Spleen (tissue), 11 donors: ENCODE data around the gene TCOF1. TPM values are rescaled to one million over a fixed set of nuclear protein-coding genes. Genes with fewer than 3 reads are reported as not detected.

ENCODE experiments used
- DNase-seq: peaks from one replicate; pipeline ENCODE4 v3.0.0-alpha.2; 2020
- H3K27ac ChIP-seq, 8 donors: fragments of 200-600 bp; sonication (generic) in 7 of 8; 1 replicate in 4 of 8; 2 replicates in 4 of 8; pipeline versions ENCODE4 v1.5.0 to v1.8.0; 2016 to 2021; ENCODE audit warnings: inconsistent platforms in 4 of 8, mild to moderate bottlenecking in 4 of 8, moderate library complexity in 1 of 8
- H3K27me3 ChIP-seq, 7 donors: fragments of 200-600 bp; sonication (generic) in 6 of 7; replicated peaks in 1 of 7; 1 replicate in 4 of 7; 2 replicates in 3 of 7; pipeline versions ENCODE4 v1.5.0 to v1.8.0; 2016 to 2021; ENCODE audit warnings: inconsistent platforms in 3 of 7, mild to moderate bottlenecking in 1 of 7
- H3K36me3 ChIP-seq, 6 donors: fragments of 200-600 bp; sonication (generic) in 5 of 6; 1 replicate in 4 of 6; 2 replicates in 2 of 6; pipeline versions ENCODE4 v1.5.0 to v1.8.0; 2016 to 2021; ENCODE audit warnings: inconsistent platforms in 2 of 6
- H3K4me1 ChIP-seq, 6 donors: fragments of 200-600 bp; sonication (generic) in 5 of 6; 1 replicate in 3 of 6; 2 replicates in 3 of 6; pipeline versions ENCODE4 v1.5.0 to v1.8.0; 2016 to 2021; ENCODE audit warnings: inconsistent platforms in 3 of 6
- H3K4me3 ChIP-seq, 8 donors: fragments of 200-600 bp; sonication (generic) in 7 of 8; 1 replicate in 4 of 8; 2 replicates in 4 of 8; pipeline versions ENCODE4 v1.5.0 to v1.8.0; 2016 to 2021; ENCODE audit warnings: inconsistent platforms in 4 of 8, mild to moderate bottlenecking in 4 of 8, moderate library complexity in 2 of 8
- H3K9me3 ChIP-seq, 8 donors: fragments of 200-600 bp; sonication (generic) in 7 of 8; 1 replicate in 4 of 8; 2 replicates in 4 of 8; pipeline versions ENCODE4 v1.5.0 to v1.8.0; 2016 to 2021; ENCODE audit warnings: inconsistent platforms in 4 of 8
- CTCF ChIP-seq, 11 experiments: fragments of 200-600 bp in 7 of 11; fragments of 450-650 bp in 4 of 11; sonication (generic) in 4 of 11; IDR thresholded peaks in 8 of 11; conservative IDR thresholded peaks in 3 of 11; 1 replicate in 7 of 11; 2 replicates in 4 of 11; pipeline versions ENCODE4 v1.4.0 to v1.8.0; 2016 to 2021; ENCODE audit warnings: antibody characterized with exemption in 11 of 11, inconsistent platforms in 4 of 11, mild to moderate bottlenecking in 1 of 11
- POLR2A ChIP-seq, 3 donors: fragments of 450-650 bp; IDR thresholded peaks; one replicate each; pipeline ENCODE4 v1.5.1; 2017; ENCODE audit warnings: antibody characterized with exemption in 3 of 3, mild to moderate bottlenecking in 1 of 3
- POLR2AphosphoS5 ChIP-seq, 3 donors: sonication (generic); formaldehyde crosslinking; IDR thresholded peaks; one replicate each; pipeline ENCODE4 v1.5.1; 2017; ENCODE audit warnings: antibody characterized with exemption in 3 of 3
- WGBS, 5 donors: extraction: QIAGEN DNeasy Blood & Tissue Kit in 3 of 5; methylation state at CpG; one replicate each; pipeline versions ENCODE4 v1.1.5 to v1.1.7; 2013 to 2018; 5-methylcytosine and 5-hydroxymethylcytosine counted together
- intact Hi-C: fragments of 100-400 bp; cut with DNase I; formaldehyde crosslinking; loops from one replicate; pipeline ENCODE4 v1.15.0; 2023; ENCODE audit warnings: low total_unique reads
- polyA plus RNA-seq, 3 donors: library from polyadenylated mRNA; stranded (reverse); fragments of 200-250 nt; gene quantifications; one replicate each; pipeline ENCODE4 v1.2.1, GENCODE V29; 2013
- total RNA-seq, 7 donors: library from RNA; depleted of rRNA in 3 of 7; stranded (reverse); fragments of >200 nt in 3 of 7; fragmentation: NEBNext Ultra II Directional in 4 of 7; extraction: Animal tissue kit (Norgen Biotek cat#: 25700) in 4 of 7; gene quantifications; one replicate each; pipeline versions ENCODE4 v1.1.0 to v1.2.1, GENCODE V29; 2016 to 2021
- donor health status: healthy with polysubstance abuse.
- donor health status: DM: no; HTN: no; CAD: no; lungs with moderate emphysema.
- donor health status: DM: no; HTN: no; CAD: no.
- donor health status: Bipolar disorder and iron deficiency.
- donor health status: healthy.
- donor health status: DM: no; HTN: no; CAD: no.
- donor health status: DM: yes; HTN: yes; CAD: no.

TCOF1 gene
- total and polyA plus RNA-seq, 10 donors, result 15.3 to 44.3 (median 33.0) TPM

GRCh38 chr5:150401076-150401375 lies 43.5 kb downstream of the TCOF1 start:
- no peak for DNase-seq
- H3K4me3 ChIP-seq, result no peak overlapping the region
- H3K27ac ChIP-seq, result peak overlapping the region in 6 of 8 donors; percentile 29 to 98 (median 53)
- WGBS, 5 donors, result 28 to 45% (median 36%) methylated on average over 3 of the region's 3 CpGs
- no peaks in the 10 kb centered on the region for H3K27me3 ChIP-seq
- no peaks in the 10 kb centered on the region for H3K9me3 ChIP-seq
- intact Hi-C loops, result no loop called here
- TF ChIP-seq CTCF (IDR thresholded peaks at IDR 0.05 in 8 of 11, conservative IDR thresholded peaks at IDR 0.05 in 3 of 11) (no peak), POLR2AphosphoS5 (IDR thresholded peaks at IDR 0.05) (peak in 1 of 3 donors; percentile 36)
- peaks cover 0 to 100% (median 92%) of the 10 kb centered on the region in 6 donors for H3K36me3 ChIP-seq
- H3K4me1 ChIP-seq, result peaks cover 8 to 59% (median 37%) of the 10 kb centered on the region in 6 donors

GRCh38 chr5:150401376-150402228 lies 44.1 kb downstream of the TCOF1 start:
- 76 to 85% (median 80%) methylated on average over 11 of the region's 11 CpGs for WGBS, 5 donors
- H3K9me3 ChIP-seq, result no peaks in the 10 kb centered on the region
- H3K27ac ChIP-seq, result peak overlapping the region in 5 of 8 donors; percentile 29 to 98 (median 67)
- peaks cover 0 to 100% (median 92%) of the 10 kb centered on the region in 6 donors for H3K36me3 ChIP-seq
- H3K4me1 ChIP-seq, result peaks cover 9 to 65% (median 43%) of the 10 kb centered on the region in 6 donors
- TF ChIP-seq POLR2A (IDR thresholded peaks at IDR 0.05) (no peak), POLR2AphosphoS5 (IDR thresholded peaks at IDR 0.05) (peak in 2 of 3 donors; percentile 64 to 75)
- no peak for DNase-seq
- no peak overlapping the region for H3K4me3 ChIP-seq
- no peaks in the 10 kb centered on the region for H3K27me3 ChIP-seq
- intact Hi-C loops, result no loop called here

- 76 to 86% (median 79%) methylated on average over 4 of the region's 4 CpGs for WGBS, 5 donors
Measured at GRCh38 chr5:150402229-150402773, 44.8 kb downstream of the TCOF1 start.

GRCh38 chr5:150402901-150403342 lies 45.4 kb downstream of the TCOF1 start:
- Histone ChIP-seq H3K9me3 (no peaks in the 10 kb centered on the region), H3K4me1 (peaks cover 20 to 78% (median 56%) of the 10 kb centered on the region in 6 donors), H3K27me3 (no peaks in the 10 kb centered on the region), H3K27ac (peak overlapping the region in 5 of 8 donors; percentile 67 to 98 (median 97)), H3K4me3 (no peak overlapping the region), H3K36me3 (peaks cover 0 to 100% (median 96%) of the 10 kb centered on the region in 6 donors)
- intact Hi-C loops, result no loop called here
- DNase-seq, result no peak
- 73 to 91% (median 84%) methylated on average over 11 to 12 of the region's 12 CpGs for WGBS, 5 donors
- TF ChIP-seq POLR2AphosphoS5 (IDR thresholded peaks at IDR 0.05) (peak; percentile 68 to 74 (median 70)), POLR2A (IDR thresholded peaks at IDR 0.05) (no peak), CTCF (IDR thresholded peaks at IDR 0.05 in 8 of 11, conservative IDR thresholded peaks at IDR 0.05 in 3 of 11) (no peak)

More at GRCh38 chr5:150402229-150402773, 44.8 kb downstream of the TCOF1 start:
- peaks cover 0 to 100% (median 94%) of the 10 kb centered on the region in 6 donors for H3K36me3 ChIP-seq
- H3K4me1 ChIP-seq, result peaks cover 14 to 72% (median 50%) of the 10 kb centered on the region in 6 donors
- no peaks in the 10 kb centered on the region for H3K9me3 ChIP-seq
- no peak overlapping the region for H3K4me3 ChIP-seq
- no peaks in the 10 kb centered on the region for H3K27me3 ChIP-seq
- H3K27ac ChIP-seq, result peak overlapping the region in 5 of 8 donors; percentile 22 to 98 (median 97)
- TF ChIP-seq POLR2AphosphoS5 (IDR thresholded peaks at IDR 0.05), result peak; percentile 54 to 74 (median 65)
- TF ChIP-seq CTCF (IDR thresholded peaks at IDR 0.05 in 8 of 11, conservative IDR thresholded peaks at IDR 0.05 in 3 of 11), result no peak
- DNase-seq, result no peak
- intact Hi-C loops, result no loop called here
